Testis (tissue), 2 donors: ENCODE data around the gene SEL1L2.

Source experiments
- CTCF ChIP-seq, 3 experiments: fragments of 450-650 bp in 2 of 3; fragments of 200-600 bp in 1 of 3; sonication (generic) in 1 of 3; IDR thresholded peaks; one replicate each; pipeline ENCODE4 v1.5.1; 2016 to 2019; ENCODE audit warnings: antibody characterized with exemption in 3 of 3, mild to moderate bottlenecking in 2 of 3, moderate library complexity in 1 of 3
- POLR2A ChIP-seq: fragments of 450-650 bp; IDR thresholded peaks from one replicate; pipeline ENCODE4 v1.6.1; 2017; ENCODE audit warnings: antibody characterized with exemption, mild to moderate bottlenecking, moderate library complexity

- TF ChIP-seq POLR2A (no peak), CTCF (IDR thresholded peaks at IDR 0.05) (no peak)
Measured at GRCh38 chr20:13941031-13941430, 49.4 kb downstream of the SEL1L2 start.
